GM19463 (cell line): Measurements from ENCODE around the gene DNAH8.

Source experiments
- ATAC-seq: cut with Tn5 transposase; IDR thresholded peaks from one replicate; pipeline ENCODE4 v1.9.1; 2021; ENCODE audit warnings: mild to moderate bottlenecking, moderate library complexity; ENCODE audit not compliant: unreplicated experiment

Gene DNAH8

GRCh38 chr6:38738261-38738660 is 23.1 kb downstream of the DNAH8 start:
- ATAC-seq = no peak

DNA sequence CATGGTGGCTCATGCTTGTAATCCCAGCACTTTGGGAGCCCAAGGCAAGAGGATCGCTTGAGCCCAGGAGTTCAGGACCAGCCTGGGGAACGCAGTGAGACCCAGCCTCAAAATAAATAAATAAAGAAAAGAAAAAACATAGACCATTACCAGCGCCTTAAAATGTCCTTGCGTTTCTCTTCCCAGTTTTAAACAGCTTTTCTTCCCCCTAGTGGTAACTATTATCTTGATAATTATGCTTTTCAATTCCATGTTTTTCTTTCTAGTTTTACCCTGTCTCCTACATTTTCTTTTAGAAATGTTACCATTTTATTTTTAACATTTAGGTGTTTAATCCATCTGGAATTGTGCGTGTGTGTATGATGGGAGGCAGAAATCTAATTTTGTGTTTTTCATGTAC is 24.4 kb downstream of the DNAH8 start:
- ATAC-seq = no peak

DNA sequence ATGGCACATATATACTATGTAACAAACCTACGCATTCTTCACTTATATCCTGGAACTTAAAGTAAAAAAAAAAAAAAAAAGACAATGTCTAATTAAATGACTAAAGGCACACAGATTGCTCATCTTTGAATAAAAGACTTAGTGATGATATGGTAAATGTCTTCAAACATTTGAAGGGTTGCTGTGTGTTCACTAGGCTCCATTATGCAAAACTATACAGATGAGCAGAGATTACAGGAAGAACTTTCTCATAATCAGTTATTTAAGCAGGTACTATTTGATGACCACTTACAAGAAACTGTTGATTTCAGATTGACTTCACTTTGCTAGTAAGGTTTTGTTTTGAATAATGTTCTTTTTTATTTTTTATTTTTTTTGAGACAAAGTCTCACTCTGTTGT is 34.4 kb downstream of the DNAH8 start:
- ATAC-seq = no peak

GRCh38 chr6:38750968-38751615 is 36.0 kb downstream of the DNAH8 start:
- ATAC-seq = no peak

DNA sequence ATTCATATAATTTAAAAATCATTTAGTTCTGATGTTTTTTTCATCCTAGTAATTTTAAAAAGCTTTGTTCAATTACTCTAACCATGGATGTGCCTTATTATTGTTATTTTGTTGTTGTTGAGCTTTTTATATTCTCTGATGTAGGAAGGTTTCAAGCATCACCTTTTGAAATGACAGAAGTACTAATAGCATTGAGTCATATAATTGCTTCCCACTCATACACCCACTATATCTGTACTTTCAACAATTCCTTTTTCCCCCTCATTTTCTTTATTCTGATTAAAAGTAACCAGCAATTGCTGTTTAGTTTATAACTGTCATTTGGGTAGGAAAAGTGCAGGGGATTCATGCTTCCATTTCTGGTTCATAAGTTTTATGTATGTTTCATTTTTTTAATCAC is 38.6 kb downstream of the DNAH8 start:
- ATAC-seq = no peak

GRCh38 chr6:38755207-38755606 is 40.1 kb downstream of the DNAH8 start:
- ATAC-seq = no peak

GRCh38 chr6:38755874-38756273 is 40.8 kb downstream of the DNAH8 start:
- ATAC-seq = no peak

DNA sequence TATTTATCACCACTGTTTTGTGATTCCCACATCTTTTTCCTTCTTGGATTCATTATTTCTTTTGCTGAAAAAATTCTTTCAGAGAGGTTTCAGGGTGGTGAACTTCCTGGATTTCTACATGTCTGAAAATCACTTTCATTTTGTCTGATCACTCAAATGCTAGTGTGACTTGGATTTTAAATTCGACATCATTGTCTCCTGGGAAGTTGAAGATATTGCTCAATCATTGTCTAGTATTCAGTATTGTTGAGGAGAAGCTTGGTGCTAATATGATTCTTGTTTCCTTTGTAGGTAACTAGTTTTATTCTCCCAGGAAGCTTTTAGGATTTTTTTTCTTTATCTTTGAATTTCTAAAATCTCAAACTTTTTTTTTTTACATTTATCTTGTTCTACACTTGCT is 45.0 kb downstream of the DNAH8 start:
- no peak for ATAC-seq

DNA sequence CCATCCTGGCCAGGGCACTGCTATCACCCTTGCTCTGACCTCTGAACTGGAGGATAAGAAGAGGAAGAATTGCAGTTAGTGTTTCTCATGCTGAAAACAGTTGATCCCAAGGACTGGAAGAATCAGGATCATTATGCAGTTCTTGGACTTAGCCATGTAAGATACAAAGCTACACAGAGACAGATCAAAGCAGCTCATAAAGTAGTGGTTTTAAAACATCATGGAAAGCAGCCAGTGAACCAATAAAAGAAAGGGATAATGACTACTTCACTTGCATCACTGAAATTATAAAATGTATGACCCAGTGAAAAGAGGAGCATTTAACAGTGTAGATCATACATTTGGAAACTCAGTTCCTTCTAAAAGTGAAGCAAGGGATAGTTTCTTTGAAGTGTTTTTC is 47.7 kb downstream of the DNAH8 start:
- ATAC-seq = no peak

GRCh38 chr6:38767560-38767959 is 52.4 kb downstream of the DNAH8 start:
- no peak for ATAC-seq

- no peak for ATAC-seq
Observed at GRCh38 chr6:38773338-38773737, 58.2 kb downstream of the DNAH8 start.

- ATAC-seq = no peak
Observed at GRCh38 chr6:38774929-38775707, 60.0 kb downstream of the DNAH8 start.

DNA sequence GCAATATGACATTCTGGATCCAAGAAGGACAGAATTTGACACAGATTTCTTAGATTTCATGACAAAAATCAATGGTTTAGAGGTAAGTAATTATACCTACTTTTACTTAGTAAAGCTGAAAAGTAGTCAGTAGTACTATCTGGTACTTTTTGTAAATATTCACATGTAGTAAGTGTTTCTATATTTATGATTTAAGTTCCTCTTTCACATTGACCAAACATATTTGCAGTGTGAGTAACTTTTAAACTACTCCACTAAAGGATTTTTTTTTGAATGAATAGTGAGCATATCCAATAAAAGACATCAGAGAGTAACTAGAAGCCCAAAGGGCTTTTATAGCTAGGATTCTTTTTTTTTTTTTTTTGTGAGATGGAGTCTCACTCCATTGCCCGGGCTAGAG is 60.8 kb downstream of the DNAH8 start:
- peak; percentile 37 for ATAC-seq

- no peak for ATAC-seq
Observed at GRCh38 chr6:38776515-38776914, 61.4 kb downstream of the DNAH8 start.

DNA sequence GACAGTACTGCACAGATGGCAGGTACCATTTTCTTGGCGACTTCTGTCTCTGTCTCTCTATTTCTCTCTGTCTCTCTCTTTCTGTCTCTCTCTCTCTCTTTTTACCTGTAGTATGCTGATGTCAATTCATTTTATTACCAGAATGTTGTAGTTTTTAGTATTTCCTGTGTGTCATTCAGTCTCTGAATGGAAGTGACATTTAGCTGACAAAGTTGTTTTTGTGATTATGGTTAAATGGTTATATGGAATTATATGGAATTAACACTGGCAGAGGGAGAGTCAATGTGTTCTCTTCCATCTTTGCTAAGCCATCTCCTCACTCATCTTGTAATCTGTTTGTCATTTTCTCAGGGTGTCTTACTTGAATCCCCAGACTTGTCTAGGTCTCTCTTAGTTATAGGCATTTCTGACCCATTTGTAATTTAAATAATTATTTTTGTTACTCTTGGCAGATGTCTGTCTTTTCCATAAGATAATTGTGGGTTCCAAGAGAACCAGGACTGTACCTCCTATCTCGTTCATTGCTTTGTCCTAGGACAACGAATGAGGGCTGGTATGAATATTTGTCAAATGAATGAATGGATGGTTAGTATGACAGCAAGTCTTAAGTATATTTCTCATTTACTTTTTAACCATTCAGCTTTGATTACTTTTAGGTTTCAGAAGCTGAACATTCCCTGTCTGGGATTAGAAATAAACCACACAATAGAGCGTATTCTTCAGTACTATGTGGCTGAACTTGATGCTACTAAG is 64.4 kb downstream of the DNAH8 start:
- ATAC-seq = no peak

GRCh38 chr6:38782616-38783015 is 67.5 kb downstream of the DNAH8 start:
- no peak for ATAC-seq

- ATAC-seq = no peak
Observed at GRCh38 chr6:38783443-38784228, 68.5 kb downstream of the DNAH8 start.

DNA sequence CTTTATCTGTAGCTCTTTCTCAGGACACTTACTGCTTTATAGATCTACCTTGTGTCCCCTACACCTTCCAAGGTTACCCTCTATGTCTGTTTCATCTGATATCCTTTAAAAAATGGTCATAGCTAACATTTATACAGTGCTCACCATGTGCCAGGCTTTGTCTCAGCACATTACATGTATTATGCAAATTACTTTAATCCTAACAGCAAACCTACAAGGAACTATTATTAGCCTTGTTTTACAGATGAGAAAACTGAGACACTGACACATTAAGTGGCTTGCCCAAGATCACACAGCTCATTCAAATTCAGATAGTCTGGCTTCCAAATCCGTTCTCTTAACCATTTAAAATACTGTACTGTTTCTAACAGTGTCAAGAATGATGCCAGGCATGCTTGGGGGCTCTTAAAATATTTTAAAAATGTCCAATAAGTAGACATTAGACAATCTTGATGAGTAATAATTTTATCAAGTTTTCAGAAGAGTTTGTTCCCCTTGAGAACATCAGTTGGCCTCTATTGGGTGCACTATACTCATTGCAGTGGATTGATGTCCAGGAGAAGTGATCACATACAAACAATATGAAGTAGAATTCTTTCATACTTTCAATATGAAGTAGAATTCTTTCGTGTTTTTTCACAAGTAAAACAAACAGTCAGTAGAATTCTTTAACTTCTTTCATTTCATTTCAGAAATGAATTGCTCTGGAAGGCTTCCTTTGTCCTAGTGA is 69.6 kb downstream of the DNAH8 start:
- no peak for ATAC-seq

DNA sequence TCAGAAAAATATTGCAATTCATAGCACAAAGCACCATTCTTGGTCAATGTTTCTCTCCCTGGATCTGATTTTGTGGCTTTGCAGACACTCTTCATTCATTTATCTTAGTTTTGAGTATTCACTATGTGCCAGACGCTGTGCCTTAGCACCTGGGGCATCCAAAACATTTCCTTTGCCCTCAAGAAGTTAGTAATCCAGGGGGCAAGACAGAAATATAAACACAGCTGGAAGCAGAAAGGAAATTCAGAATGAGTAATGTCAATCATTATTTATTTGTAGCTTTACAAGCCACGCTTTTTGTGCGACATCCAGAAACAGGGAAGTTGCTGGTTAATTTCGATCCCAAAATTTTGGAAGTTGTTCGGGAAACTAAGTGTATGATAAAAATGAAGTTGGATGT is 71.4 kb downstream of the DNAH8 start:
- ATAC-seq = no peak

DNA sequence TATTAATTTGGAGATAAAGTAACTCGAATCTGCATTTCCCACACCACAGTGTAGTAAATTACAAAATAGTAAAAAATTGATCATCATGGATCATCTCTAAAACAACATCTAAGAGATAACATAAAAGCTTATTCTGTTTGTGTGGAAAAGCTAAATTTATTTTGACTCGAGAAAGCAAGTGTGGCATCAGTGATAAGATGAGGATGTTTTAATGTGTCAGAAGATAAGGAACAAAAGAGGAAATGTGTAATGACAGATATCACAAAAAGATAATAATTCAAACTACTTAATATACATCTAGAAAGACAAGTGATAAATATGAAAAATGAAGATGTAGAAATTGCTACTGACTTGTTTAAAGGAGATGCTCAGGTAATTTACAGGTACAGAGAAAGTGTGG is 74.1 kb downstream of the DNAH8 start:
- no peak for ATAC-seq

DNA sequence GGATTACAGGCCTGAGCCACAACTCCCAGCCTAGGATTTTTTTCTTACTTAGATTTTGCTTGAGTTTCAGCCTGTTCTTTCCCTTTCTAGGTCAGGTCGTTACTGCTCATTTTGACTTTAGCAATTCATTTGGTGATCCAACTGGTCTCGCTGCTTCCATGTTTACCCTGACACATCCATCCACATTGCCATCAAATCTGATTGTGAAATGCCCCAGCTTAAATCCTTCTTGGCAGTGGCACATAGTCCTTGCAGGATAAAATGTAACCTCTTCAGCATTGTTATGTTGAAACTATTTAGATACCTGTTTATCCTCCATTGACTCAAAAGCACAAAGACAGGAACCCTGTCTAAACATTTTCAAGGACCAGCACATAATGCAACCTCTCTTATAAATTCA is 77.2 kb downstream of the DNAH8 start:
- no peak for ATAC-seq
